Measurements from ENCODE around the gene FADD.

FADD gene

GRCh38 chr11:70242885-70243284, 39.8 kb downstream of the FADD start:
- no peak for DNase-seq

GRCh38 chr11:70243912-70244652, 41.0 kb downstream of the FADD start:
- DNase-seq: no peak

DNA sequence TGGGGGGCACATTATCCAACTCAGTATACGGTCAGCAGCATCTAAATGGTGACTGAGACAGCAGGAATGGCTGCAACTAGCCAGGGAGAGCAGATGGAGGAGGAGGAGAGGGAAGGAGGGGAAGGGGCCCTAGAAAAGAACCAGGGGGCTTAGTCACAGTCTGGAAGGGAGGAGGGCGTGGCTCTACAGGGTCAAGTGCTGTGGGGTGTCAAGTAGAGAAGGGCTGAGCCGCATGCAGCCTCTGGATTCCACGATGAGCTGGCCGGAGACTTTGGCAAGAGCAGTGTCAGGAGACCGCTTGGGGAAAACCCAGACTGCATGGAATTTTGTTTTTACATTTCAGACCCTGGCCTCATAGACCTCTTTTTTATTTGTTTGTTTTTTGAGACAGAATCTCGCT, 41.6 kb downstream of the FADD start:
- DNase-seq: no peak

DNA sequence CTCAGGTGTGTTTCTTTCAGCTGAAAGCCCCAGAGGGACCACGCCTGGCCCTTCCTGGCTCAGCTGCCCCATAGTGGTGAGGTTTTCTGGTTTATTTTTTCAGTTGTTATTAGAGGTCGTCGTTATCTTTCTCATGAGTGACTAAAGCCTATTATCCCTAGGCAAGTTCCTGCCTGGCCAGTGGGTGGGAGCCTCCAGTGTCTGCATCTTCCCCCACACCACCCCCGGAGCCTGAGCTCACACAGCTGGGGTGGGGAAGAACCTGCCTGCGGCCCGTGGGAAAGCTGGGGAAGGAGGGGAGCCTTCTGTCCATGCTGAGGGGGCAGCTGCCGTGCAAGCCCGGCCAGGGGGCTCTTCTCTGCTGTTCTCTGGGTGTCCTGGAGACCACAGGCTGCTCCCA, 43.1 kb downstream of the FADD start:
- no peak for DNase-seq

DNA sequence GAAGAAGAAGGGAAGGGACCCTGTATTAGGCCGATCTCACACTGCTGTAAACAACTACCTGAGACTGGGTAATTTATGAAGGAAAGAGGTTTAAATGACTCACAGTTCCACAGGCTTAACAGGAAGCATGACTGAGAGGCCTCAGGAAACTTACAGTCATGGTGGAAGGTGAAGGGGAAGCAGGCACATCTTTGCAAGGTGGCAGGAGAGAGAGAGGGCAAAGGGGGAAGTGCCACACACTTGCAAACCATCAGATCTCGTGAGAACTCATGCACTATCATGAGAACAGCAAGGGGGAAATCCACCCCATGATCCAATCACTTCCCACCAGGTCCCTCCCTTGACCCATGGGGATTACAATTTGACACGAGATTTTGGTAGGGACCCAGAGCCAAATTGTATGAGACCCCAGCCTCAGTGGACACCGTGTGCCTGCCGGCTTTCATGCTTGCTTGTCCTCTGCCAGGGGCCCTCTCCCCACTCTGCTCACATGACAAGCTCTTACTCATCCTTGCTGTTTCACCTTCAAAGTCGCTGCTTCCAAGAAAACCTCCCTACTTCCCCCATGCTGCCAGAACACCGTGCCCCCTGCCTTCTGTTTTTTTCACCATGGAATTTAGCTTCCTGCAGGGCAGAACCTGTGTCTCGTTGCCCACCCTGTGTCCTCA, 44.1 kb downstream of the FADD start:
- no peak for DNase-seq

- no peak for DNase-seq
These were observed 44.6 kb downstream of the FADD start for GRCh38 chr11:70247710-70248072.

GRCh38 chr11:70250876-70251658, 48.0 kb downstream of the FADD start:
- DNase-seq: no peak

- no peak for DNase-seq
These were observed 48.7 kb downstream of the FADD start for GRCh38 chr11:70251659-70252321.

GRCh38 chr11:70252844-70253243, 49.7 kb downstream of the FADD start:
- no peak for DNase-seq

DNA sequence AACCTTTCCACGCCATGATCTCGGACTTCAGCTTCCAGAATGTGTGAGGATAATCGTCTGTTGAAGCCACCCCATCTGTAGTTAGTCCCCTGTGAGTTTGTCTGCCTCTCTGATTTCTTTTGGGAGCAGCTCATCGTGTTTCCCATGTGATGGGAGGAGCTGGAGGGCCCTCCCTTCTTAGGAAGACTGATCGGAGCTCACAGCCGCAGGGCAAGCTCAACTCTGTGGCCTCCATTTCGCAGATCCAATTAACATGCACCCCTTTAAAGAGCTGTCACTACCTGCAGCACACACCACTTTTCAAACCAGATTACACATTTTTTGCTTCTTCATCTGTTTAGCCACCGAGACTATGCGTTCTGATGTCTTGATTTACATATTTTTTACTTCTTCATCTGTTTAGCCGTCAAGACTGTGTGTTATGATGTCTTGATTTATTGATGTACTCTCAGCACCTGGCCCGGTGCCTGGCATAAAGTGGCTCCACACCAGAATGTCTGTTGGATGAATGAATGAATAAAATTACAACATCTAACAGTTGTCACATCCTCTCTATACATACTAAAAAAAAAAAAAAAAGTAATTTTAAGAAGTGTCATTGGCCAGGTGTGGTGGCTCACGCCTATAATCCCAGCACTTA, 52.5 kb downstream of the FADD start:
- no peak for DNase-seq

Data from activated naive CD4-positive, alpha-beta T cell treated with anti-CD3 and anti-CD28 coated beads, Interleukin-2, amount 50 U/mL, for 16 hours (primary cell).